ENCODE results near the gene NCEH1. TPM values are rescaled to one million over a fixed set of nuclear protein-coding genes. Genes with fewer than 3 reads are reported as not detected.
A peak's percentile ranks its signal among the peaks of the same experiment; 100 is the strongest.
"Not testable (repeated sequence)": the region's sequence is repeated elsewhere in the genome, so short reads cannot be mapped to it uniquely, and the experiment has no call there.

Gene NCEH1
- total RNA-seq, 2 experiments from 2014 or later: 2.8 to 3.4 TPM

DNA sequence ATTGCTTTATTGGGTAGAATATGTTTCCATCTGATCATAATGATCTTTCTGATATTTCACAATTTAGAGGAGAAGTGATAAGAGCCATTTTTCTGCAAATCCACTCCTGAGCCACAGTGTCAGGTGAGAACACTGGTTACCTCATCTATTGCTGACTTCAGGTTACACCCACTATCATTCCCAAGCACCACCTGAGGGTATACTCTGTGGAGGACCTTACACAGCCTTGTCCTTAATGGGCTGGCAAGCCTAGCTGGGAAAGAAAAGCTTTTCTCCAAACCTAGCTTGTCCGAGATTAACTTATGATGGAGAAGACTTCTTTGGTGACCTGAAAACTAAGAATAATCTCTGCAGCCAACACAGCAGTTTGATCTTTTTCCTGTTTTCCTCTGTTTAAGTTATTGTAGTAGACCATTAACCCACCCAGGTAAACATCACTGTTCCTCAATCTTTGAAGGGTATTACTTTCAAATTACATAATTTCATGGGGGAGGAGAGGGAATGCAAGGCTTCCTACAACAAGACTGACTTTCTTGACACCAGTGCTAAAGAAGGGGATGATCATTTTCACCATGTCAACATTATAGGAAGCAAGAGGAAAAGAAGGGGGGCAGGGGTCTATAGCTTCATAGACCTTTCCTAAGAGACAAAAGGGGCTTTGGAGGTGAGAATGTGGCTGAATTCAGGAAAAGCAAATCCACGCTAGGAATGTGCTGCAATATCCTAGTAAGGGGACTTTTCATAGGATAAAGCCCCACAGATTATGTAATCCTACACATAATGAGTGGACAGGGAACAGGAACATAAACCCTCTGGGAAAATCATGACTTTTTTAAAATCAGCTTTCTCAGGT, 1.7 kb downstream of the NCEH1 start:
- TF ChIP-seq, protein P1, sequence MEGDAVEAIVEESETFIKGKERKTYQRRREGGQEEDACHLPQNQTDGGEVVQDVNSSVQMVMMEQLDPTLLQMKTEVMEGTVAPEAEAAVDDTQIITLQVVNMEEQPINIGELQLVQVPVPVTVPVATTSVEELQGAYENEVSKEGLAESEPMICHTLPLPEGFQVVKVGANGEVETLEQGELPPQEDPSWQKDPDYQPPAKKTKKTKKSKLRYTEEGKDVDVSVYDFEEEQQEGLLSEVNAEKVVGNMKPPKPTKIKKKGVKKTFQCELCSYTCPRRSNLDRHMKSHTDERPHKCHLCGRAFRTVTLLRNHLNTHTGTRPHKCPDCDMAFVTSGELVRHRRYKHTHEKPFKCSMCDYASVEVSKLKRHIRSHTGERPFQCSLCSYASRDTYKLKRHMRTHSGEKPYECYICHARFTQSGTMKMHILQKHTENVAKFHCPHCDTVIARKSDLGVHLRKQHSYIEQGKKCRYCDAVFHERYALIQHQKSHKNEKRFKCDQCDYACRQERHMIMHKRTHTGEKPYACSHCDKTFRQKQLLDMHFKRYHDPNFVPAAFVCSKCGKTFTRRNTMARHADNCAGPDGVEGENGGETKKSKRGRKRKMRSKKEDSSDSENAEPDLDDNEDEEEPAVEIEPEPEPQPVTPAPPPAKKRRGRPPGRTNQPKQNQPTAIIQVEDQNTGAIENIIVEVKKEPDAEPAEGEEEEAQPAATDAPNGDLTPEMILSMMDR (IDR thresholded peaks at IDR 0.05): no peak
- Mint-ChIP-seq H3K27me3 (no peaks in the 10 kb centered on the region), H3K27ac (no peak overlapping the region), H3K4me3 (peak overlapping the region; percentile 89), H3K9me3 (no peaks in the 10 kb centered on the region), H3K4me1 (ENCODE audit: low read depth) (peaks cover 19% of the 10 kb centered on the region), H3K36me3 (ENCODE audit: low read depth) (no peaks in the 10 kb centered on the region)
- intact Hi-C loops (cut with micrococcal nuclease): no loop called here
- no peak for ATAC-seq
- no peak for DNase-seq
- POLR2A ChIA-PET: no interaction called here
- CTCF ChIA-PET: interaction anchor here (0.6 to 3.0 kb wide), 3 partner anchors 24 to 36 kb away, joined by 3 to 21 read pairs (median 3); no protein-coding TSS in a partner anchor

GRCh38 chr3:172707967-172708366, 2.9 kb downstream of the NCEH1 start:
- Mint-ChIP-seq H3K4me3 (no peak overlapping the region), H3K4me1 (ENCODE audit: low read depth) (peaks cover 19% of the 10 kb centered on the region), H3K27me3 (no peaks in the 10 kb centered on the region), H3K27ac (no peak overlapping the region), H3K36me3 (ENCODE audit: low read depth) (no peaks in the 10 kb centered on the region), H3K9me3 (no peaks in the 10 kb centered on the region)
- TF ChIP-seq, protein P1 (IDR thresholded peaks at IDR 0.05): no peak
- POLR2A ChIA-PET: no interaction called here
- no peak for DNase-seq
- intact Hi-C loops (cut with micrococcal nuclease): no loop called here
- no peak for ATAC-seq
- CTCF ChIA-PET: interaction anchor here (1.2 kb wide), 1 partner anchor 35 kb away, joined by 3 read pairs; no protein-coding TSS in a partner anchor

GRCh38 chr3:172707030-172707429, 3.8 kb downstream of the NCEH1 start:
- H3K27ac Mint-ChIP-seq: no peak overlapping the region
- ChIA-PET CTCF (interaction anchor here (1.2 kb wide), 1 partner anchor 34 kb away, joined by 3 read pairs; no protein-coding TSS in a partner anchor), POLR2A (no interaction called here)
- H3K4me1 Mint-ChIP-seq (ENCODE audit: low read depth): peaks cover 19% of the 10 kb centered on the region
- no peaks in the 10 kb centered on the region for H3K9me3 Mint-ChIP-seq
- no peak for DNase-seq
- H3K4me3 Mint-ChIP-seq: no peak overlapping the region
- intact Hi-C loops (cut with micrococcal nuclease): no loop called here
- no peaks in the 10 kb centered on the region for H3K27me3 Mint-ChIP-seq
- ATAC-seq: no peak
- TF ChIP-seq, protein P1 (IDR thresholded peaks at IDR 0.05): no peak
- H3K36me3 Mint-ChIP-seq (ENCODE audit: low read depth): no peaks in the 10 kb centered on the region

DNA sequence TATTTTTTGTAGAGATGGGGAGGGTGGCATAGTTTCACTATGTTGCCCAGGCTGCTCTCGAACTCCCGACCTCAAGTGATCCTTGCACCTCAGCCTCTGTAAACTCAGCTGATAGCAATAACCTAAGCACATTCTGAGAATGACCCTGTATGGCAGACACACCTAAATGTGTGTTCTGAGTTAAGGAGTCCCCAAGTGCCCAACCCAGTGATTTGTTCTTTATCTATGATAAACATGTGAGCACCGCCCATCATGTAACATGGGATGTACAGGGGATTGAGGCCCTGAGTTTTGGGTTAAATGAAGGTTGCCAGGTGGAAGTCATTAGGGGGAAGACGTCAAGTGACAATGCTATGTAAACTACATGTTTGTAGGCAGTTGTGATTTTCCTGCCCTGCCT, 5.7 kb downstream of the NCEH1 start:
- Mint-ChIP-seq H3K4me1 (ENCODE audit: low read depth) (peaks cover 16% of the 10 kb centered on the region), H3K27me3 (no peaks in the 10 kb centered on the region), H3K4me3 (no peak overlapping the region), H3K27ac (no peak overlapping the region), H3K36me3 (ENCODE audit: low read depth) (no peaks in the 10 kb centered on the region), H3K9me3 (no peaks in the 10 kb centered on the region)
- POLR2A ChIA-PET: interaction anchor here (0.9 kb wide), 1 partner anchor 13 kb away, joined by 3 read pairs; no protein-coding TSS in a partner anchor
- DNase-seq (no peak), ATAC-seq (no peak)
- intact Hi-C loops (cut with micrococcal nuclease): no loop called here
- TF ChIP-seq, protein P1 (IDR thresholded peaks at IDR 0.05): no peak
- CTCF ChIA-PET: interaction anchor here (1.2 to 2.3 kb wide), 4 partner anchors 12 to 38 kb away, joined by 4 to 9 read pairs (median 7); no protein-coding TSS in a partner anchor

DNA sequence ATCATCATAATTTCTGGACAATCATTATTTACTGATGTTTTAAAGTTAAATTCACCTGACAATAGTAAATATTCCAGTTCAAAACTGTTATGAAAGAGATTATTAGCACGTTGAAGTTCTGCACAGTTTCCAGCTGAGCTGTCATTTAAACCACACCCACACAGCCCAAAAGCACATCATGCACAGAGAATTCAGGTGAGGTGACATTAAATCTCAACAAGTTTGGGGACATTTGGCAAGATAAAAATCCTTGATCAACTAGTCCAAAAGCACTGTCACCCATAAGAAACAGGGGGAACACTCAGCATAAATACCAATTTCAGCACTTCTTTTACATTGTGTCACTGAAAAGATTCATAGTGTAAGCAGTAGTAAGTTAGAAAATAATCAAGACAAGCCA, 6.9 kb downstream of the NCEH1 start:
- TF ChIP-seq, protein P1 (IDR thresholded peaks at IDR 0.05): no peak
- Mint-ChIP-seq H3K27ac (no peak overlapping the region), H3K36me3 (ENCODE audit: low read depth) (no peaks in the 10 kb centered on the region), H3K9me3 (no peaks in the 10 kb centered on the region), H3K27me3 (no peaks in the 10 kb centered on the region), H3K4me3 (no peak overlapping the region), H3K4me1 (ENCODE audit: low read depth) (peaks cover 5% of the 10 kb centered on the region)
- DNase-seq (no peak), ATAC-seq (no peak)
- POLR2A ChIA-PET: no interaction called here
- CTCF ChIA-PET: interaction anchor here (0.7 to 2.3 kb wide), 6 partner anchors 11 to 197 kb away, joined by 3 to 9 read pairs (median 5); no protein-coding TSS in a partner anchor
- intact Hi-C loops (cut with micrococcal nuclease): no loop called here

DNA sequence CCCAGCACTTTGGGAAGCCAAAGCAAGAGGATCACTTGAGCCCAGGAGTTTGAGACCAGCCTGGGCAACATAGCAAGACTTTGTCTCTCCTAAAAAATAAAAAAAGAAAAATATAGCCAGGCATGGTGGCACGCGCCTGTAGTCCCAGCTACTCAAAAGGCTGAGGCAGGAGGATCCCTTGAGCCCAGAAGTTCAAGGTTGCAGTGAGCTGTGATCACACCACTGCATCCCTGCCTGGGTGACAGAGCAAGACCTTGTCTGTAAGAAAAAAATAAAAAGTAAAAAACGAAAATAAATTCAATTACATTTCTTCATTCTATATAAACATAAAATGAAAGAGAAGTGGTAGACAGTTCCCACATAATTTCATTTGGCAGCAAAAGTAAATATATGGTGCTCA, 8.1 kb downstream of the NCEH1 start:
- H3K27me3 Mint-ChIP-seq; H3K9me3 Mint-ChIP-seq; intact Hi-C loops (cut with micrococcal nuclease); POLR2A ChIA-PET; H3K36me3 Mint-ChIP-seq (ENCODE audit: low read depth); H3K4me1 Mint-ChIP-seq (ENCODE audit: low read depth); ATAC-seq; DNase-seq; H3K4me3 Mint-ChIP-seq; H3K27ac Mint-ChIP-seq: not testable (repeated sequence)
- CTCF ChIA-PET: interaction anchor here (0.9 to 1.6 kb wide), 2 partner anchors 26 to 29 kb away, joined by 3 to 4 read pairs; no protein-coding TSS in a partner anchor

Data from activated CD8-positive, alpha-beta T cell treated with anti-CD3 and anti-CD28 coated beads for 36 hours (primary cell).